HEK293 (cell line): ENCODE data around the gene MSH5.

Experiments
- SP2 ChIP-seq: fragments of 450-650 bp; formaldehyde crosslinking; IDR thresholded peaks from 2 replicates; pipeline ENCODE4 v1.5.1; 2016; ENCODE audit warnings: missing biosample characterization, missing genetic modification characterization
- ZNF175 ChIP-seq: fragments of 450-650 bp; formaldehyde crosslinking; IDR thresholded peaks from 2 replicates; pipeline ENCODE4 v1.5.1; 2016; ENCODE audit warnings: missing biosample characterization, missing genetic modification characterization
- ZNF768 ChIP-seq: fragments of 450-650 bp; formaldehyde crosslinking; IDR thresholded peaks from 2 replicates; pipeline ENCODE4 v1.5.1; 2018; ENCODE audit warnings: missing biosample characterization, mild to moderate bottlenecking, missing genetic modification characterization
- ZNF776 ChIP-seq: fragments of 450-650 bp; formaldehyde crosslinking; IDR thresholded peaks from 2 replicates; pipeline ENCODE4 v1.5.0; 2017; ENCODE audit warnings: missing biosample characterization, missing genetic modification characterization, borderline replicate concordance
- TF ChIP-seq, protein P1 (sequence below): fragments of 450-650 bp; formaldehyde crosslinking; IDR thresholded peaks from 2 replicates; pipeline ENCODE4 v1.5.1; 2016; ENCODE audit warnings: missing biosample characterization, missing genetic modification characterization

DNA sequence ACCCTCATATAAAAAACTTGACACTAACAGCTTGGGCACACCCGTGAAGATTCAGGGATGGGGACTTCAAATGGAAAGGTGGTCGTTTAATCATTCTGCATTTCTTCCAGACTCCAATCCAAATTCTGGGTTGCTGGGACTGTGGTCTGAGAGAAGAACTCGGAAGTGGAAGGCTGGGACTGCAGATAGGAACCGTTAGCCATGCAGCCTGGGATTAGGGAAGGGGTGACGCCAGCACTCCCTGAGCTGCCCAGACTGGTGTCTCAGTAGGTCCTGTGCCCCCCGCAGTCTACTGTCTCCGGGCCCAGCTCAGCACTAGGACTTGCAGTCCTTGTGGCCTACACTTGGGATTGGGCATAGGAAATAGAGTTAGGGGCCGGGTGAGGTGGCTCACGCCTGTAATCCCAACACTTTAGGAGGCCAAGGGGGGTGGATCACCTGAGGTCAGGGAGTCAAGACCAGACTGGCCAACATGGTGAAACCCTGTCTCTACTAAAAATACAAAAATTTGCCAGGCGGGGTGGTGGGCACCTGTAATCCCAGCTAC, 3.0 kb upstream of the MSH5 start:
- TF ChIP-seq ZNF768 (no peak), ZNF175 (tag by site-specific recombination) (no peak), SP2 (tag by site-specific recombination) (no peak), ZNF776 (tag by site-specific recombination) (no peak)
- TF ChIP-seq, protein P1, sequence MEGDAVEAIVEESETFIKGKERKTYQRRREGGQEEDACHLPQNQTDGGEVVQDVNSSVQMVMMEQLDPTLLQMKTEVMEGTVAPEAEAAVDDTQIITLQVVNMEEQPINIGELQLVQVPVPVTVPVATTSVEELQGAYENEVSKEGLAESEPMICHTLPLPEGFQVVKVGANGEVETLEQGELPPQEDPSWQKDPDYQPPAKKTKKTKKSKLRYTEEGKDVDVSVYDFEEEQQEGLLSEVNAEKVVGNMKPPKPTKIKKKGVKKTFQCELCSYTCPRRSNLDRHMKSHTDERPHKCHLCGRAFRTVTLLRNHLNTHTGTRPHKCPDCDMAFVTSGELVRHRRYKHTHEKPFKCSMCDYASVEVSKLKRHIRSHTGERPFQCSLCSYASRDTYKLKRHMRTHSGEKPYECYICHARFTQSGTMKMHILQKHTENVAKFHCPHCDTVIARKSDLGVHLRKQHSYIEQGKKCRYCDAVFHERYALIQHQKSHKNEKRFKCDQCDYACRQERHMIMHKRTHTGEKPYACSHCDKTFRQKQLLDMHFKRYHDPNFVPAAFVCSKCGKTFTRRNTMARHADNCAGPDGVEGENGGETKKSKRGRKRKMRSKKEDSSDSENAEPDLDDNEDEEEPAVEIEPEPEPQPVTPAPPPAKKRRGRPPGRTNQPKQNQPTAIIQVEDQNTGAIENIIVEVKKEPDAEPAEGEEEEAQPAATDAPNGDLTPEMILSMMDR: no peak
